ENCODE measurements around the gene PKD1L1.

Gene PKD1L1

DNA sequence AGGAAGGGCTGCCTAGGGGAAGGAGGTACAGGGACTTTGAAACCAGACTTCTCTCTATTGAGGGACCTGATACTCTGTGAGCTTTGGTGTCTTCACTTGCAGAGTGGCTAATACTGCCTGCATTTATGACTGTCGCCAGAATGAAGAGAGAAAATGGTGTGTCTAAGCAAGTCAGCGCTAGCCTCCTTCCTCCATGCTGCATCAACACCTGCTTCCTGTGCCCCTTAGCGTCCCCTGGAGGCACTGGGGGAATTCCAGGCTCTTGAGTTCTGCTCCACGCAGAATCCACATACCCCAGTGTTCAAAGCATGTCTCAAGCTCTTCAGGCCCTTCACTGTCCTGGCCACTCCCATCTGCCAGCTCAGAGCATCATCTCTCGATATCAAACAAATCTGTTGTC, 140.5 kb downstream of the PKD1L1 start:
- H3K27ac ChIP-seq = peak overlapping the region; percentile 51

DNA sequence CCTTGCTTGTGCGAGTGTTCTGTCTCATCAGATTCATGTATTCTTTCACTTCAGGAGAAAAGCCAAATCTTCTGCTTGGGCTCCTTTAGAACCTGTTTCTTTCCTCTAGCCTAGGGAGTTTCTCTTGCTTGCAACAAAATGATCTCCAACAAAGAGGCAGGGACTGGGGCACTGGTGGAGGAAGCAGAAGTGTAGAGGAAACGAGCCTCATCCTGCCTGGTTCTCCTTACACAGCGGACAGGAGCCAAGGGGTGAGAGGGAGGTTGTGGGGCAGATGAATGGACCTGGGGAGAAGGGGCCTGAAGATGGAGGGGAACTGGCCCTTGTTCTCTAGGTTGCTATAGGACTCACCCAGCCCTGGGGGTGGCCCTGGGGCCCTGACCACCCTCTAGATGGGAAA, 141.1 kb downstream of the PKD1L1 start:
- Histone ChIP-seq H3K27me3 (no peaks in the 10 kb centered on the region), H3K9me3 (no peaks in the 10 kb centered on the region), H3K27ac (peak overlapping the region; percentile 51), H3K4me1 (ENCODE audit: control insufficient read depth in 1 of 2, insufficient read depth in 1 of 2, low read depth in 1 of 2, low read length in 1 of 2) (peaks cover 42 to 51% of the 10 kb centered on the region in 2 experiments), H3K4me3 (ENCODE audit: low read depth in 1 of 2, low read length in 1 of 2) (no peak overlapping the region), H3K36me3 (no peaks in the 10 kb centered on the region)
- TF ChIP-seq, protein P1, sequence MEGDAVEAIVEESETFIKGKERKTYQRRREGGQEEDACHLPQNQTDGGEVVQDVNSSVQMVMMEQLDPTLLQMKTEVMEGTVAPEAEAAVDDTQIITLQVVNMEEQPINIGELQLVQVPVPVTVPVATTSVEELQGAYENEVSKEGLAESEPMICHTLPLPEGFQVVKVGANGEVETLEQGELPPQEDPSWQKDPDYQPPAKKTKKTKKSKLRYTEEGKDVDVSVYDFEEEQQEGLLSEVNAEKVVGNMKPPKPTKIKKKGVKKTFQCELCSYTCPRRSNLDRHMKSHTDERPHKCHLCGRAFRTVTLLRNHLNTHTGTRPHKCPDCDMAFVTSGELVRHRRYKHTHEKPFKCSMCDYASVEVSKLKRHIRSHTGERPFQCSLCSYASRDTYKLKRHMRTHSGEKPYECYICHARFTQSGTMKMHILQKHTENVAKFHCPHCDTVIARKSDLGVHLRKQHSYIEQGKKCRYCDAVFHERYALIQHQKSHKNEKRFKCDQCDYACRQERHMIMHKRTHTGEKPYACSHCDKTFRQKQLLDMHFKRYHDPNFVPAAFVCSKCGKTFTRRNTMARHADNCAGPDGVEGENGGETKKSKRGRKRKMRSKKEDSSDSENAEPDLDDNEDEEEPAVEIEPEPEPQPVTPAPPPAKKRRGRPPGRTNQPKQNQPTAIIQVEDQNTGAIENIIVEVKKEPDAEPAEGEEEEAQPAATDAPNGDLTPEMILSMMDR (IDR thresholded peaks at IDR 0.05) = no peak

More for the DNA sequence above, 140.5 kb downstream of the PKD1L1 start:
- H3K4me1 ChIP-seq (ENCODE audit: control insufficient read depth in 1 of 2, insufficient read depth in 1 of 2, low read depth in 1 of 2, low read length in 1 of 2) = peaks cover 48 to 57% of the 10 kb centered on the region in 2 experiments
- H3K9me3 ChIP-seq = no peaks in the 10 kb centered on the region
- H3K36me3 ChIP-seq = no peaks in the 10 kb centered on the region
- TF ChIP-seq, protein P1 (IDR thresholded peaks at IDR 0.05) = no peak
- H3K27me3 ChIP-seq = no peaks in the 10 kb centered on the region
- no peak overlapping the region for H3K4me3 ChIP-seq (ENCODE audit: low read depth in 1 of 2, low read length in 1 of 2)

DNA sequence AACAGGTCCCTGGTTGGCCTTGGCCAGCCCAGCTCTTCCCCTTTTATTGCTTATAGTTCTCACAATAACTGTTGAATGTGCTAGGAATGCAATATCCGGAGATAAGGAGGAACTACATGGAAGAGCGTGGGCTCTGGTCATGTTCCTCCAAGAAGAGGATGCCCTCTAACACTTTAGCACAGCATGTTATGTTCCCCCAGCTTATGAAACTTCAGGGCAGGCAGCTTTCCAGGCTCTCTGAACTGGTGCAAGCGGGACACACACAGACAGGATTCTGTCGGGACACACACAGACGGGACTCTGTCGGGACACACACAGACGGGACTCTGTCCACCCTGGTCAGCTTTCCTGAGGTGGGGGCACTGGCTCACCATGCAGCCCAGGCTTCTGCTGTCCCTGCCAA, 141.6 kb downstream of the PKD1L1 start:
- Histone ChIP-seq H3K27me3 (no peaks in the 10 kb centered on the region), H3K4me3 (ENCODE audit: low read depth in 1 of 2, low read length in 1 of 2) (peak overlapping the region in 1 of 2 experiments; percentile 5), H3K4me1 (ENCODE audit: control insufficient read depth in 1 of 2, insufficient read depth in 1 of 2, low read depth in 1 of 2, low read length in 1 of 2) (peaks cover 37 to 47% of the 10 kb centered on the region in 2 experiments), H3K27ac (peak overlapping the region; percentile 51), H3K36me3 (no peaks in the 10 kb centered on the region), H3K9me3 (no peaks in the 10 kb centered on the region)
- TF ChIP-seq, protein P1 (IDR thresholded peaks at IDR 0.05) = no peak

DNA sequence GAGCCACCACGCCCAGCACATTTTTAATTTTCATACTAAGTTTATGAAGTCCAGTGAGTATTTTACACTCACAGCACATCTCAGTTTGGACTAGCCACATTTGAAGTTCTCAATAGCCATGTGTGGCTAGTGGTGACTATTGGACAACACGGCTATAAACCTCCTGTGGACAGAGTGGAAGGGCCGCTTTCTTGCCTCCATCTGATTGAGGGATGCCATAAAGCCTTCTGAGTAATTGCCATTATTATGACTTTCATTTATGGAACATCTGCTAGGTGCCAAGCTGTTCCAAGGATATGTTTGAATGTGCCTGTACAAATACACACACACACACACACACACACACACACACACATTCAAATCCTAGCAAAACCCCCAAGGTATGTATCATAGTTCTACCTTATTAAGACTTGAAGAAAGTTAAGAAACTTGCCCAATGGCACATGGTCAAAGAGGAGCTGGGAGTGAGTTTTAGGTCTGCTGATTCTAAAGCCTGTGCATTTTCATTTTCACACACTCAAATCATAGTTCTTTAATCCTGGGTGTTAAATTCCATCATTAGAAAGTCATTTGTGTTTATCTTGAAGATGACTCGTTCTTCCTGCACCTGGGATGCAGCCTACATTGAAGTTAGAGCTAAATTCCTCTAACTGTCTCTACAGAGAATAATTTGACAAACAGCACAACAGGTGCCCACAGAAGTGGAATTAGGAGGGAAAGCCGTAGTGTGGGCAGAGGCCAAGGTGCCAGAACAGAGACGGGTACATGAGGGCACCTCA, 143.3 kb downstream of the PKD1L1 start:
- Histone ChIP-seq H3K27ac (peak overlapping the region; percentile 51), H3K4me3 (ENCODE audit: low read depth in 1 of 2, low read length in 1 of 2) (no peak overlapping the region), H3K4me1 (ENCODE audit: control insufficient read depth in 1 of 2, insufficient read depth in 1 of 2, low read depth in 1 of 2, low read length in 1 of 2) (peaks cover 33 to 41% of the 10 kb centered on the region in 2 experiments), H3K9me3 (no peaks in the 10 kb centered on the region), H3K27me3 (no peaks in the 10 kb centered on the region), H3K36me3 (no peaks in the 10 kb centered on the region)
- TF ChIP-seq, protein P1 (IDR thresholded peaks at IDR 0.05) = no peak

DNA sequence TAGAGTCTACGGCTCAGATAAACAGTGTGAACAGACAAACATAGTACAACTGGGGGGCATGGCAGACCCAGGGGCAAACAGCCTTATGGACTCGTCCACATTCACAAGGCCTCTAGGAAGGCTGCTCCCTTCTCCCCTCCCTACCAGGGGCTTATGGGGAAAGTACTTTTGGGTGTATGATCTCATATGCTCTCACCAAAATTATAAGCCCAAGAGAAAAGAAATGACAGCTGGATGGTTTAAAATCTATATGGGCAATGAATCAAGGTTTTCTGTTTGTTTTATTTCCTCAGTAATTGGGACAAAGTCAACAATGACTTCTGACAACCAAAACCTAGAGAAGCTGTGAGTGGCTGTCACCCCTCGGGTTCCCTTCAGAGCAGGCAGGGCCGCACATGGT, 144.4 kb downstream of the PKD1L1 start:
- TF ChIP-seq, protein P1 (IDR thresholded peaks at IDR 0.05) = no peak
- H3K9me3 ChIP-seq = no peaks in the 10 kb centered on the region
- H3K36me3 ChIP-seq = no peaks in the 10 kb centered on the region
- no peak overlapping the region for H3K4me3 ChIP-seq (ENCODE audit: low read depth in 1 of 2, low read length in 1 of 2)
- peaks cover 33 to 41% of the 10 kb centered on the region in 2 experiments for H3K4me1 ChIP-seq (ENCODE audit: control insufficient read depth in 1 of 2, insufficient read depth in 1 of 2, low read depth in 1 of 2, low read length in 1 of 2)
- no peaks in the 10 kb centered on the region for H3K27me3 ChIP-seq
- H3K27ac ChIP-seq = no peak overlapping the region

All from neutrophil (primary cell).